ENCODE data around the gene KLK15. TPM values are rescaled to one million over a fixed set of nuclear protein-coding genes. Genes with fewer than 3 reads are reported as not detected.

Gene KLK15
- total and polyA plus RNA-seq, 2 of the 13 experiments (the other 11 are each of a cell fraction or from before 2014, with no cell fraction given): not detected

- H4K20me1 ChIP-seq (ENCODE audit: insufficient read depth, low read length): no peaks in the 10 kb centered on the region
- ChIA-PET POLR2A (no interaction called here), CTCF (ENCODE audit: low intra/inter-chr PET ratio, low total read pairs) (no interaction called here)
- FAIRE-seq: no peak
- in situ Hi-C loops (cut with HindIII; ENCODE audit: extremely low pct_ligation_motif_present, low pct_unique_long_range_greater_than_20kb): no loop called here
- H3K4me3 ChIP-seq (replicated peaks in 1 of 3; ENCODE audit: insufficient read depth in 1 of 3, low read depth in 2 of 3, low read length in 3 of 3): no peak overlapping the region
- no TSS peak for BruUV-seq (replicated peaks)
- ATAC-seq: no peak
- intact Hi-C loops (cut with micrococcal nuclease; ENCODE audit: unreplicated experiment): no loop called here
- no peaks in the 10 kb centered on the region; a peak in 1 of 5 replicates for H3K27me3 ChIP-seq (ENCODE audit: control insufficient read depth in 1 of 2, insufficient read depth in 2 of 2, low read length in 2 of 2)
- 3% methylated on average over 3 of the region's 3 CpGs for WGBS (ENCODE audit: low lambda C conversion rate)
- no peak overlapping the region for H3K9ac ChIP-seq (ENCODE audit: insufficient read depth, low read depth, low read length)
- H3K9me3 ChIP-seq (ENCODE audit: low read length): no peaks in the 10 kb centered on the region
- H2AFZ ChIP-seq (ENCODE audit: low read length): no peak overlapping the region
- H3K36me3 ChIP-seq (replicated peaks in 1 of 2; ENCODE audit: control insufficient read depth in 1 of 2, insufficient read depth in 2 of 2, low read length in 2 of 2): no peaks in the 10 kb centered on the region
- DNase-seq (ENCODE audit: low spot score): no peak
- H3K27ac ChIP-seq (ENCODE audit: extremely low read length, insufficient read depth, low read length): no peak overlapping the region
- TF ChIP-seq DNMT1 (CRISPR knock-in tag; IDR thresholded peaks at IDR 0.05) (no peak), E2F5 (CRISPR knock-in tag; conservative IDR thresholded peaks at IDR 0.05) (no peak), ZNF75D (CRISPR knock-in tag; IDR thresholded peaks at IDR 0.05; ENCODE audit: borderline replicate concordance) (no peak), ZFP36L1 (CRISPR knock-in tag; IDR thresholded peaks at IDR 0.05) (no peak), ZNF34 (CRISPR knock-in tag; IDR thresholded peaks at IDR 0.05; ENCODE audit: borderline replicate concordance) (no peak)
- H3K4me2 ChIP-seq (ENCODE audit: low read depth, low read length): no peak overlapping the region
- no peaks in the 10 kb centered on the region for H3K79me2 ChIP-seq (ENCODE audit: insufficient read depth, low read length)
- no peaks in the 10 kb centered on the region for H3K4me1 ChIP-seq (ENCODE audit: insufficient read depth, low read length)
Observed at GRCh38 chr19:50850738-50851137, 17.4 kb upstream of the KLK15 start.

- BruUV-seq (replicated peaks): no TSS peak
- intact Hi-C loops (cut with micrococcal nuclease; ENCODE audit: unreplicated experiment) (no loop called here), in situ Hi-C loops (cut with HindIII; ENCODE audit: extremely low pct_ligation_motif_present, low pct_unique_long_range_greater_than_20kb) (no loop called here)
- ChIA-PET CTCF (ENCODE audit: low intra/inter-chr PET ratio, low total read pairs) (no interaction called here), POLR2A (no interaction called here)
- 2% methylated on average over 5 of the region's 8 CpGs for WGBS (ENCODE audit: low lambda C conversion rate)
- no peak for FAIRE-seq
- Histone ChIP-seq H3K9ac (ENCODE audit: insufficient read depth, low read depth, low read length) (no peak overlapping the region), H3K4me3 (replicated peaks in 1 of 3; ENCODE audit: insufficient read depth in 1 of 3, low read depth in 2 of 3, low read length in 3 of 3) (no peak overlapping the region), H3K4me1 (ENCODE audit: insufficient read depth, low read length) (no peaks in the 10 kb centered on the region), H4K20me1 (ENCODE audit: insufficient read depth, low read length) (no peaks in the 10 kb centered on the region), H3K4me2 (ENCODE audit: low read depth, low read length) (no peak overlapping the region), H3K36me3 (replicated peaks in 1 of 2; ENCODE audit: control insufficient read depth in 1 of 2, insufficient read depth in 2 of 2, low read length in 2 of 2) (no peaks in the 10 kb centered on the region), H3K9me3 (ENCODE audit: low read length) (no peaks in the 10 kb centered on the region), H3K79me2 (ENCODE audit: insufficient read depth, low read length) (no peaks in the 10 kb centered on the region), H3K27me3 (ENCODE audit: control insufficient read depth in 1 of 2, insufficient read depth in 2 of 2, low read length in 2 of 2) (peaks cover 0 to 4% of the 10 kb centered on the region in 2 experiments; a peak in 2 of 5 replicates), H2AFZ (ENCODE audit: low read length) (no peak overlapping the region), H3K27ac (ENCODE audit: extremely low read length, insufficient read depth, low read length) (no peak overlapping the region)
- no peak for ATAC-seq
- no peak for DNase-seq (ENCODE audit: low spot score)
- TF ChIP-seq DZIP1 (CRISPR knock-in tag; IDR thresholded peaks at IDR 0.05): no peak
- no peak for TF ChIP-seq HDAC1 (CRISPR knock-in tag; IDR thresholded peaks at IDR 0.05)
- no peak for TF ChIP-seq MTF1 (CRISPR knock-in tag; IDR thresholded peaks at IDR 0.05)
- TF ChIP-seq MED13 (CRISPR knock-in tag; IDR thresholded peaks at IDR 0.05): no peak
- TF ChIP-seq ZBTB2 (CRISPR knock-in tag; IDR thresholded peaks at IDR 0.05; ENCODE audit: low read depth): no peak
- no peak for TF ChIP-seq YEATS4 (CRISPR knock-in tag; IDR thresholded peaks at IDR 0.05; ENCODE audit: borderline replicate concordance)
- TF ChIP-seq ZNF841 (CRISPR knock-in tag; IDR thresholded peaks at IDR 0.05; ENCODE audit: borderline replicate concordance): no peak
- TF ChIP-seq FOSL1 (CRISPR knock-in tag; IDR thresholded peaks at IDR 0.05; ENCODE audit: borderline replicate concordance): no peak
- no peak for TF ChIP-seq ZNF30 (CRISPR knock-in tag; IDR thresholded peaks at IDR 0.05)
Observed at GRCh38 chr19:50844296-50844935, 11.0 kb upstream of the KLK15 start.
